HG02759 (cell line): ENCODE data around the gene C2CD2.

ENCODE experiments used
- ATAC-seq: cut with Tn5 transposase; IDR thresholded peaks from one replicate; pipeline ENCODE4 v1.9.1; 2021; ENCODE audit warnings: mild to moderate bottlenecking, moderate library complexity; ENCODE audit not compliant: unreplicated experiment

C2CD2 gene

DNA sequence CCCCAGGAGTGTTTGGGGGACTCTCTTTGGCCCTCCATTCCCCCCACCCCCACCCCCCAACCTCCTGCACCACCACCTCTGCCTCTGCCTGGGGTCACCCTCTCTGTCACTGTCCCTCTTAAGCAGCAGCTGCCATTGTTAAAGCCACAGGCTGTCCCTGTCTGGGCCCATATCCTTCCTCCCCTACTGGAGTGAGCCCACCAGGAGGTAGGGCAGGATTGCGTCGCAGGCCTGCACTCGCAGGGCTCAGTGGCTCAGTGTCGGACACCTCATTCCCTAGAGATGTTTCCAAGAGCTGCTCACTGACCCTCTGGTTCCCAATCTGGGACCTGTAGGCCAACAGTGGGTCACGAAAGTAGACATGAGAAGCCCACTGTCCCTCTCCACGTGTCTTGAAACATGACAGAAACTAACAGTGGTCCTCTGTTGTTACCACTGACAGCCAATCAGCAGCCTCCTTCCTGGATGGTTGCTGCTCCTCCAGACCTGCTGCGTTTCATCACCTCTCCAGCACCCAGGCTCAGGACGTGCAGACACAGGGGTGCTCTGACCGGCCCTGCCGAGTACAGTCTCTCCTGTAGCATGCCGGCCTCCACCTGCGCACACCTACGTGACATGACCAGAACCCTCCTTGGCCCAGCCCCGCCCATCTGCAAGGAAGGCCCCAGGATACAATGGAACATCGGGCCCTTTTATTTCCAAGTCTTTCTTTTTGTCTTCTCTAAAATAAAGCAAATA, 82.4 kb downstream of the C2CD2 start:
- no peak for ATAC-seq

DNA sequence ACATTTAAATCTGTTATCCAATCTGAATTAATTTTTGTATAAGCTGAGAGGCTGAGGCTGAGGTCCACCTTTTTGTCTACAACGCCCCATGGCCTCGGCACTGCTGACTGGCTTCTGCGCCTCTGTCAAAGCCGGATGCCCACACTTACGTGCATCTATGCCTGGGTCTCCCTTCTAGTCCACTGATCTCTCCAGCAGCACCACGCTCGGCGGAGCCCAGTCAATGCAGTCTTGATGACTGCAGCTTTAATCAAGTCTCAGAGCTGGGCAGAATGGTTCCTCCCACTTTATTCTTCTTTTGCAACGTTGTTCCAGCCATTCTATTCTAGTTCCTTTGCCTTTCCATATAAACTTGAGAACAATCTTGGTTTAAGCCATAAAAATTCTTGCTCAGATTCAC, 84.0 kb downstream of the C2CD2 start:
- ATAC-seq: no peak

DNA sequence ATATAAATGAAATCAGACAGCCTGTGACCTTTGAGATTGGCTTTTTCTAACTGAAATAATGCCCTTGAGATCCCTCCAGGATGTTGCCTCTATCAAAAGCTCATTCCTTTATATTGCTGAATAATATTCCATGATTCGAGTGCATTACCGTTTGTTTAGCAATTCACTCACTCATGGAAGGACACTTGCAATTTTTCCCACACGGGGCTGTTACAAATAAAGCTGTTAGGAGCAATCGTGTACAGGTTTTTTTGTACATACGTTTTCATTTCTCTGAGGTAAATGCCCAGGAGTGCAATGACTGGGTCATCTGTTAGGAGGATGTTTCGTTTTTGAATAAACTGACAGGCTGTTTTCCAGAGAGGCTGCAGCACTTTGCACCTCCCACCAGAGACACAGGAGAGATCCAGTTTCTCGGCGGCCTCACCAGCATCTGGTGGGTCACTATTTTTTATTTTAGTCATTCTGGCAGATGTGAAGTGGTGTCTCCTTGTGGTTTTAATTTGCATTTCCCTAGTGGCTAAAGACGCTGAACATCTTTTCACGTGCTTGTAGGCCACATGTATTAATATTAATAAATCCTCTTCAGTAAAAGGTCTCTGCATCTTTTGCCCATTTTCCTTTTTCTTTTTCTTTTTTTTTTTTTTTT, 85.6 kb downstream of the C2CD2 start:
- peak; percentile 67 for ATAC-seq

DNA sequence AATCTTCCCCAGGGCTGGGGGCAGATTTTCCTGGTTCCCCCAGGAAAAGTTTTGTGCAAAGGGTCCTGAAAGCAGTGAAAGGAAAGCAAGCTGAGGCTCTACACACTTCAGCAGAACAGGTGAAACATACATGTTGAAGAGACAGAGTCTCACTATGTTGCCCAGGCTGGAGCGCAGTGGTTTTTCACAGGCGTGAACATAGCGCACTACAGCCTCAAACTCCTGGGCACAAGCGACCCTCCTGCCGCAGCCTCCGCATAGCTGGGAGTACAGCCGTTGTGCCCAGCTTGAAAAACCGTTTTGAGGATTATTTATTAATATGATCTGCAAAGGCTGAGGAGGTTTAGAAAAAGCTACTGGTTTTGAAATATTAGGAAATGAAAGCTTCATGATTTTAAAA, 86.5 kb downstream of the C2CD2 start:
- ATAC-seq: no peak

DNA sequence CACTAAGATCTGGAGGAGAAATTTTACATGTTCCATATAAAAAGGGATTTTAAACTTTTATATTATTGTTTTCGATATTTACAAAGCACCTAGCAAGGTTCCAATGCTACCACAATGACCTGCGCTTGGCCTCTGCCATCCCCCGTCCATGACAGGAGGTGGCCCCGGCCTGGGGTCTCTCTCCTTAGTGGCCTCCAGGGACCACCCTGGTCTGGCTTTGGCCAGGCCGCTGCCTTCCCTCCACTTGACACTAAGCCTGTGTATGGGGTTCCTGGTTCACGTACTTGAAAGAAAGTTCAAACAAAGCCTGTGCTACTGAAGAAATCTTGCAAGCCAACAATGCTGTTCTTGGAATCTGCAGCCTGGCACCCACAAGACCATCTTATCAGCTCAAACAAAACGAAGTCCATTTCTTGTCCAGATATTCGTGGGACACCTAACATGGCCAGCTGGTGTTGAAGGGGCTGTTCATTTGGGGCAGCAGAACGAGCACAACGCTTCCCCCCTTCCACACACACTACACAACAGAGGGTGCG, 87.5 kb downstream of the C2CD2 start:
- ATAC-seq: no peak

DNA sequence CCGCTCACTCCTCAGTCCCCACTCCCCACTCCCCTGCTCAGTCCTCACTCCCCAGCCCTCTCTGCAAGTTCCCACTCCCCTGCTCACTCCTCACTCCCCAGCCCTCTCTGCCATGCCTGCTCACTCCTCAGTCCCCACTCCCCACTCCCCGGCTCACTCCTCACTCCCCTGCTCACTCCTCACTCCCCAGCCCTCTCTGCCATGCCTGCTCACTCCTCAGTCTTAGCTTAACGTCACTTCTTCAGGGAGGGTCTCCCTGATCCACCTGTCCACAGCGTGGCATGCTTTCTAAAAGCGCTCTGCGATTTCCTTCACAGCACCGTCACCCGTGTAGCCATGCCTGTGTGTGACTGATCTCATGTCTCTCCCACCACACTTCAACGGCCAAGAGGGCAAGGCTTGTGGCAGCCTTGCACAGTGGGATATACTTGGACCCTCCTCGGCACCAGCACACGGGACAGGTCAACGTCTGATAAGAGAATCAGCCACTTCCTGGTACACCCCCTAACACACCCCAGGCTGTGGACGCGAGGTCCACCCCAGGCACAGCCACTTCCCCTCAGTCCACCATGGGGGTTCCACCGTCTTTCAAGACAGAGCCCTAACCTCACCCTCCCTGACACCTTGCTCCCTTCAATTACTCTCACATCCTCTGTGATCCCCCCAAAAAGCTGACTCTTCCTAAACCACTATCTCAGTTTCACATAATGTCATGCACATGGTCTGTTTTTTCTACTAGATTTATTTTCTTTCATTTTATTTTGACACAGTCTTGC, 88.6 kb downstream of the C2CD2 start:
- peak; percentile 65 for ATAC-seq

DNA sequence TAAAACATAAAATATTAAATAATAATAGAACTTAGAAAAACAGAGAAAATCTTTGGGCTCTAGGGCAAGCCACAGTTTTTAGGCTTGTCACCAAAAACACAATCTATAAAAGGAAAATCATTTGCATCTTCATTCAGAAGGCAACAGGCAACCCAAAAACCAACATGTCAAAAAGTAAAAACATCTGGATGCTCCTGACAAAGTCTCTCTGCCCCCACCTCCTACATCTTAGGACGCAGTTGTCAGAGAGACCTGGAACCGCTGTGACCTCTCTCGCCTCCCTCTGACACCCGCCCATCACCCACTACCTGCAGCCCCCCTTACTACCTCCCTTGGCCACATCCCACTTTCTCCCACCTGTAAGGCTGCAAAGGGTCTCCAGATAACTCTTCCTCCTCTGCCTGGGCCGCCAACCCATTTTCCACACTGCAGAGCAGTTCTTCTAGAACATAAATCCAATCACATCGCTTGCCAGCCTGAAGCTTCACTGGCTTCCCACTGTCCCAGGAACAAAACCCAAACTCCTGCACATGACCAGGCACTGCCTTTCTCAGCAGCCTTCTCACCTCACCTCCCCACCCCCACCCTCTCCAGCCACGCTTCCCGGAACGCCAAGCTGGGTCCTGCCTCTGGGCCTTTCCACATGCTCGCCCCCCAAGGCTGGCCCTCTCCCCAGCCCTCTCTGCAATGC, 89.4 kb downstream of the C2CD2 start:
- ATAC-seq: no peak

DNA sequence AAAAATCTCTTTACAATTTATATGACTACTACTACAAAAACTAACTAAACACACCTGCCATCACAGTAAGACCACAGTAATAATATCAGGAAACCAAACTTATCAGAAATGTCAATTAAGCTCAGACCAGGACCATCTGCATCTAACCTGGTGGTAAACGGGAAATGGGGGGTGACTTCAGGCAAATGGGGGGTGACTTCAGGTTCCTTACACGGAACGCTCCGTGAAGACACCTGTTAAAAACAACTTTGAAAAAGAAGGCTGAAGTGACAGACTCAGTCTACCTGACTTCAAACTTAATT, 90.4 kb downstream of the C2CD2 start:
- no peak for ATAC-seq

DNA sequence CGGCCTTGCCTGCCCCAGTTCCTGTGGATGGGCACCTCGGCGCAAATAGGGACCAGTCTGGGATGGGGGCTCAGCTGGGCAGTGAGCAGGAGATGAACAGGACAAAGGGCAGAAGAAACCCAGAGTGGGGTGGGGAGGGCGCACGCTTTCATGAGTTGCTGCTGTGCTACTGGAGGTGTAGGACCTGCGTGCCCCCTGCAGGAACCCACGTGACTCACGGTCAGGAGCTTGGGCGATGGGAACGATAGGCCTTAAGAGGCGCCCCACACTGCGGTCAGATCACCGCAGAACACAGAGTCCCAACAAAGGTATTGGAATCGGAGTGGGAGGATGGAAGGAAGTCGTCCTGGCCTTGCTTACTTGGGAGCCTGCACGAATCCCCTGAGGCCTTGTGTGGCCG, 91.8 kb downstream of the C2CD2 start:
- no peak for ATAC-seq

DNA sequence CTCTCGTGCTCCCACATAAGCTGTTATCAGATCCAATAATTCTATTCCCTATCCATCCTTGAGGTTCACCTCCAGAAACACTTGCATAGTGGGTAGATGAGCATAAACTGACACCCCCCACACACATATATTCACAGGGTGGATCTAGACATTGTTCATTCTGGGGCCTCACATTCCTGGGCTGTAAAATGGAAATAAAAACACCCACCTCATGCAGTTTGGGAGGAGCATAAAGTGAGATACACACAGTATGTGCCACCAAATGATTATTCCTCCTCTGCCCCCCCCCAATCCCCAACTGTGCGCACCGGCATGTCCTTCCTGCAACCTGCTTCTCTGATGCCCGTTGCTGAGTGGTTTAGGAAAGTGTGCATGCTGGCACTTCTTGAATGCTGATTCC, 92.6 kb downstream of the C2CD2 start:
- ATAC-seq: no peak

DNA sequence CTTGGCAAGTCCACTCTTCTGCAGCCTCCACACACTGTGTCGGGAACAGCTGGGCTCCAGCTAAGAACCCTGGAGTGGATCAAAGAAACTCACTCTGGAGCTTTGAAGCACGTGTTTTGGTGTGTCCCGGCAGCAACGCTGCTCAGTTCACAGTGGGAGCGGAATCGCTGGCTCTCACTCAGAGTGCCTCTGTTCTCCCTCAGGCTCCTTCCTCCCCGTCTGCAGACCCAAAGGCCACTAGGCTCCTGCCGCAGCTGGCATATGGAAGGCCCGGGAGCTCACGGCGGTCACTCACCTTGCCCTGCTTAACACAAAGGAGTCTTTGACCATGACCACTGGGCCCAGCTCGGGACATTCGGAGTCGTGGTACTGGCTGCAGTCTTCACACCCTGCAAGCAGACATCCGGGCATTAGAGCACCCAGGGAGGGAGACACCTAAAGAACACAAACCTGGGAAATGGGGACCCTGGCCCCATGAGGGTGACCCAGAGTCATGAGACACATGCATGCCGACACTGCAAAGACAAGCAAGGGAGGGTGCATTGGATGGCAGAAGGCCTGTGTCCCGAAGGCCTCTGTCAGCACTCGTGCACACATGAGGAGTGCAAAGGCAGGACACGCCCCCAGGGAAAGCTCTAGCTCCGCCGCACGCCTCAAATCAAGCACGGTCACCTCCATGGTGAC, 94.4 kb downstream of the C2CD2 start:
- ATAC-seq: no peak

DNA sequence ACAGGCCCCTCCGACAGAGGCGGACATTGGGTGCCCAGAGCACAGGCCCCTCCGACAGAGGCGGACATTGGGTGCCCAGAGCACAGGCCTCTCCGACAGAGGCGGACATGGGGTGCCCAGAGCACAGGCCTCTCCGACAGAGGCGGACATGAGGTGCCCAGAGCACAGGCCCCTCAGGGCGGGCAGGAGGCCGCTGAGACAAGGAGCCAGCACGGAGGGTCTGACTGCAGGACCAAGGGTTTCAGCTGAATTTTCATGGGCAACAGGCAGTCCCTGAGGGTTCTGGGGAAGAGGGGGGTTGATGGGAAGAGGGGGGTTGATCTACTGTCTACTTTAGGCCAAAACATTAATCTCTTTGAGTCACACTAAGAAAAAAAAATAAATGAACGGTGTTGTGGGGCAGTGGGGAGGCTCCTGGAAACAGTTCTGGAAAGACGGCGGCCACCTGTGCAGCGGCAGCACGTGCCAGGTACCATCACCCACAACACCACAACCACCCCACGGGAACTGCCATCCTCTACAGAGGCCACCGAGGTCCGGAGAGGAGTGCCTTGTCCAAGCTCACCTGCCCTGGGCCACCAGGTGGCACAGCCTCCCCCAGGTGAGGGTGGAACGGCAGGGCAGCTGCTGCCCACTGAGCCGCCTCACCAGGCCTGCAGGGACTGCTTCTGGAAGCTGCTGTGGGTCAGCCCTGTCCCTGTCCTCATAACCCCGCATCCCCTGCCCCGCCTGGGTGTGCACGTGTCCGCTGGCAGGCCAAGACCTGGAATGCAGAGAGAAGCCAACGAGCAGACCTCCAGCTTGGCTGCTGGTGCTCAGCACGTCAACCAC, 95.1 kb downstream of the C2CD2 start:
- ATAC-seq: no peak

DNA sequence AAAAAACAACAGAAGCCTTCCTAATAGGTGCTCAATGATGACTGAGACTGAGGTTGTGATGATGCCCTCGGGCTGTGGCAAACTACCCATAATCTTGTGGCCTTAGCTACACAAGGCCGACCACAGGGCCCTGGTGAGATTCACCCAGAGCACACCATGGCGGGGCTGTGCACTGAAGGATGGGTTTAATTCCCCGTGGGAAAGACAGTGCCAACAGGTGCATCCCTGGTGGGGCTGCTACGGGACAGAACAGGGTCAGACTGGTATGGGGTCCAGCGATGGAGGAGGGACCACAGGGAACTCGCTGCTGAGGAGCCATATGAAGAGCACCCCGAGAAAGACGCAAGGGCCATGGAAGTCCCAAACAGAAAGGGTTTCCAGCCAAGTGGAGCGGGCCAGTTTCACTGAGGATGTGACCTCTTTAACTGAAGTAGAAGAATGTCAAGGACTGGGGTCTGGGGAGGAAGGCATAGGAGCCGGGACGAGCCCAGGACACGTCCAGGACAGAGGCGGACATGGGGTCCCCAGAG, 96.0 kb downstream of the C2CD2 start:
- no peak for ATAC-seq

DNA sequence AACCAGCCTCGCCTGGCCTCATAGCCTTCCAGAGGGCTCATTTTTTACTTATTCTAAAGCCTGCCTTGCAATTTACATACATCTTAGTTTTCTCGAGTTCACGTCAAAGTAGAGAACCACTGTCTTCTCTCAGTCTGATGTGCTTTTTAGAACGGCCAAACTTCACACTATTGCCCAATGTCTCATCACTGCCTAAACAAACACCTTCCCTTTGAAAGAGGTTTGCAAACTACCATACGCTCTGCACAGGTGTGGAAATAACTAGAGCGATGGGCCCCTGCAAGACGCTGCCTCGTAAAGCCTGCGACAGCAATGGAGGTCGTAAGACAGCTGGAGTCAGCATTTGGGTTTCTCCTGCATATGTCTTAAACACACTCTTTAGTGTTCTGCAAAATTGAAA, 97.2 kb downstream of the C2CD2 start:
- no peak for ATAC-seq

DNA sequence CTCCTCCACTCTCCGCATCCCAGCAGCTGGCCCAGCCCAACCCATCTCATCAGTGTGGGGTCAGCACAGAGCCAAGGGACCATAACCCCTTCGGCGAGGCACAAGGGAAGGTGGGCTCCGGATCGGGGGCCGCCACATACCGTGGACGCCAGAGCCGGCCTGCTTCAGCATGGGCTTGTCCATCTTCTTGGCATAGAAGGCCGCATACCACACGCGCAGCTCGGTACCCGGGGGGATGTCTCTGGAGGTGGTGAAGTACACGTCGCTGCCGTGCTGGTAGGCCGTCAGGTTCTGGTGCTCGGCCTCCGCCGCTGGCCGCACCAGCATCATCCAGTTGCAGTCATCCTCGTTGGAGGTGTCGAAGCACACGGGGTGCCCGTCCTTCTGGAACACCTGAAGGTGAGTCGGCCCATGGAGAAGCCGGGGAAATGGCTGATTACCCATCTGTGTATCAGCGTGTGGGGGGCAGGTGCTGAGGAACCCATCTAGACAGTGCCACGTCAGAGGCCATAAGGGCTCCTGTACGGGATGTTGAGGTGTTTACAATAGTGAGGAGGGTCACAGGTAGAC, 99.3 kb downstream of the C2CD2 start:
- no peak for ATAC-seq

DNA sequence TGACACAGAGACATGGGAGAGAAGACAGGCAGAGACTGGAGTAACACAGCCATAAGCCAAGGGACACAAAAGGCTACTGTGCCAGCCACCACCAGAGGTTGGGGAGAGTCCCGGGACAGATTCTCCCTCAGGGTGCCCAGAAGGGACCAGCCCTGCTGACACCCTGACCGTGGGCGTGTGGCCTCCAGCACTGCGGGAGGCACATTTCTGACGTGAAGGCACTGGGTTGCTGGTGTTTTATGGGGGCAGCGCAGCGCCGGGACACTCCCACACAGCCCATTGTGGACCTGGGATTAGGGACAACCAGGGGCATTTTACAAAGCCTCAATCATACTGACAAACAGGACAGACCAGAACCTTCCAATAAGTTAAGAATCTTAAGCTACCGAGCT, 100.9 kb downstream of the C2CD2 start:
- ATAC-seq: no peak

DNA sequence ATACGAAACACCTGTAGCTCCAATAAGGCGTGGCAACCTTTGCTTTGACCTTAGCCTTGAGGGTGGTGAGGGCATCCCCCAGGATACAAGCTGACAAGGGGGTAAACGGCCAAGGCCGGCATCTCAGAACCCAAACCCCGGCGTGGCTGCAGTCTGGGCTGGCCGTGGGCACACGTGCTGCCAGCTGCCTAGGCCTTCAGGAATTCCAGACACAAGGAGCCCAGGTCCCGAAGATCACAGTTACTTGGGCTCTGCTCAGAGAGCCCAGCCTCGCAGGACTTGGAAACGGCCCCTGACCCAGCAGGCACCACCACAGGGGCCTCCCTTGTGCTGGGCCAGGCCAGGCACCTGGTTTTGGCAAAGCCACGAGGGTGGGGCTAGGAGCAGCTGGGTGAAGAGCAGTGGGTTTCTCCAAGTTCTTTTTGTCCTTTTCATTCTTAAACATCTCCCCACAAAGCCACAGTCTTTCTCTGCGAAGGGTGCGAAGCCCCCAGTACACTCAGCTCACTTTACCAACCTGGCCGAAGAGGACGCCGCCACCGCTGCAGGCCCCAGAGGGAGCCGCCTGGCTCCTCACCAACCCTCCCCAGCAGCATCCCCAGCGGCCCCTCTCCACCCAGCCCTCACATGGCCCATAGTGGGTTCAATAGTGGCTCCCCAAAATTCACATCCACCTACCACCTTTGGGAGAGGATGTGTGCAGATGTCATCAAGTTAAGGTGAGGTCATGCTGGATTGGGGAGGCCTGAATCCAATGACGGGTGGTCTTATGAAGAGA, 101.5 kb downstream of the C2CD2 start:
- ATAC-seq: no peak

DNA sequence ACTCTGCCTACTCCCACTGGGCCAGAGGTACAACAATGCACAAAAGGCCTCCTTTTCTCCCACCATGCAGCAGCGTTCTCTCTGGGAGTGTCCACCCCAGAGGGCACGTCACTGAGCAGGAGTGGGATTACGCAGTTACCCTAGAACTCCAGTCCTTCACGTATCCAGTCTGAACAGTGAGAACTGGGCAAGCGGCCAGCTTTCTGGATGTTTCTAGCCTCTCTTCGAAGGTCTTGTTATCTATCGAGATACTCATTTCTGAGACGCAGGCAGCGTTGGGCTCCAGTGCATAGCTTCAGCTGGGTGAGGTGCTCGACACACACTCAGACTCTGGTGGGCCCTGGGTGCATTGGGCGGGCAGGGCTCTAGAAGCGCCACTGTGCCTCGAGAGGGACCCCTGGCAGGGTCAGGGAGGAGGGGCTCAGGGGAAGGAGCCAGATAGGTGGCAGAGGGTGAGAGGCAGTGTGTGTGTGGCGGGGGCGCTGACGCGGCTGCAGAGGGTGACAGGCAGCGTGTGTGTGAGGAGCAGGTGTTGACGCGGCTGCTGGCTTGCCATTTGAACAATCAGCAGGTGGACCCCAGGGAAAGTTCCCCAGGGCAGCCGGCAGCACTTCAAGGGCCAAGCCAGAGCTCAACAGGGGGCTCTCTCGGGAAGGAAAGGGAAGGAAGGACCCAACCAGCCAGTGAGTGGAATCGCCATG, 102.6 kb downstream of the C2CD2 start:
- no peak for ATAC-seq
